Tibial nerve (tissue), 3 donors: Measurements from ENCODE around the gene SLAMF1.

Experiments used
- POLR2A ChIP-seq, 2 donors: fragments of 450-650 bp; IDR thresholded peaks; one replicate each; pipeline ENCODE4 v1.6.1; 2017; ENCODE audit warnings: antibody characterized with exemption in 2 of 2, mild to moderate bottlenecking in 2 of 2, moderate library complexity in 2 of 2
- TF ChIP-seq, protein P1 (sequence below), 5 experiments: fragments of 200-600 bp in 3 of 5; fragments of 450-650 bp in 2 of 5; sonication (generic) in 3 of 5; IDR thresholded peaks; one replicate each; pipeline ENCODE4 v1.5.1; 2016 to 2019; ENCODE audit warnings: antibody characterized with exemption in 5 of 5, mild to moderate bottlenecking in 3 of 5, moderate library complexity in 2 of 5

DNA sequence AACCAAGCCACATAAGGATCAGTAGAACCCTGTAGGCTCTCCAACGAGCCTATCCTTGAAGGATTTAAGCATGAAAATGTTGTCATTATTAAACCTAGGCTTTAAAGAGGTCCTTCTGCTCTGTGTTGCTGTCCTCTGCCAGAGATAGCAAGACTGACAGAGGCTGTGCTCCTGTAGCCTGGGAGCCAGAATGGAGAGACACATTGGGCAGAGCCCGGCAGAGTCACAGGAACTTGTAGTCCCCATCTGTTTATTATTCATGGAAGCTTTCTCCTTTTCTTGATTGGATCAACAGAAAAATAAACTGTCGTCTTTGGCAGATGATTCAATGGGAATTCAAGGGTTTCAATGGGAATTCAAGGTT, 19.2 kb upstream of the SLAMF1 start:
- TF ChIP-seq POLR2A (IDR thresholded peaks at IDR 0.05): no peak
- TF ChIP-seq, protein P1, sequence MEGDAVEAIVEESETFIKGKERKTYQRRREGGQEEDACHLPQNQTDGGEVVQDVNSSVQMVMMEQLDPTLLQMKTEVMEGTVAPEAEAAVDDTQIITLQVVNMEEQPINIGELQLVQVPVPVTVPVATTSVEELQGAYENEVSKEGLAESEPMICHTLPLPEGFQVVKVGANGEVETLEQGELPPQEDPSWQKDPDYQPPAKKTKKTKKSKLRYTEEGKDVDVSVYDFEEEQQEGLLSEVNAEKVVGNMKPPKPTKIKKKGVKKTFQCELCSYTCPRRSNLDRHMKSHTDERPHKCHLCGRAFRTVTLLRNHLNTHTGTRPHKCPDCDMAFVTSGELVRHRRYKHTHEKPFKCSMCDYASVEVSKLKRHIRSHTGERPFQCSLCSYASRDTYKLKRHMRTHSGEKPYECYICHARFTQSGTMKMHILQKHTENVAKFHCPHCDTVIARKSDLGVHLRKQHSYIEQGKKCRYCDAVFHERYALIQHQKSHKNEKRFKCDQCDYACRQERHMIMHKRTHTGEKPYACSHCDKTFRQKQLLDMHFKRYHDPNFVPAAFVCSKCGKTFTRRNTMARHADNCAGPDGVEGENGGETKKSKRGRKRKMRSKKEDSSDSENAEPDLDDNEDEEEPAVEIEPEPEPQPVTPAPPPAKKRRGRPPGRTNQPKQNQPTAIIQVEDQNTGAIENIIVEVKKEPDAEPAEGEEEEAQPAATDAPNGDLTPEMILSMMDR (IDR thresholded peaks at IDR 0.05): no peak
